Fibroblast of lung (primary cell): ENCODE results near the gene EPHA10. TPM values are rescaled to one million over a fixed set of nuclear protein-coding genes. Genes with fewer than 3 reads are reported as not detected.

Source experiments
- DNase-seq, 2 donors: peaks; one replicate each; pipeline versions ENCODE4 v3.0.0 to v3.0.0-alpha.2; 2010; ENCODE audit warnings: low read depth in 2 of 2
- H2AFZ ChIP-seq: 2 replicates; pipeline ENCODE4 v1.5.1; 2012; ENCODE audit warnings: low read length, control low read depth, inconsistent platforms
- H3K27ac ChIP-seq: 2 replicates; pipeline ENCODE4 v1.5.1; 2011; ENCODE audit warnings: low read length, control low read depth; ENCODE audit not compliant: insufficient read depth
- H3K27me3 ChIP-seq: 2 replicates; pipeline ENCODE4 v1.5.1; 2011; ENCODE audit warnings: mild to moderate bottlenecking, low read length; ENCODE audit not compliant: control insufficient read depth, insufficient read depth
- H3K36me3 ChIP-seq: 2 replicates; pipeline ENCODE4 v1.5.1; 2011; ENCODE audit warnings: low read length; ENCODE audit not compliant: control insufficient read depth, insufficient read depth
- H3K4me1 ChIP-seq: 2 replicates; pipeline ENCODE4 v1.5.1; 2011; ENCODE audit warnings: low read length; ENCODE audit not compliant: control insufficient read depth, insufficient read depth; ENCODE audit errors: extremely low read depth
- H3K4me2 ChIP-seq: 2 replicates; pipeline ENCODE4 v1.5.1; 2011; ENCODE audit warnings: low read length, control low read depth; ENCODE audit not compliant: insufficient read depth; ENCODE audit errors: extremely low read depth
- H3K4me3 ChIP-seq, 4 experiments: fragments of 200-600 bp in 1 of 4; sonication (generic) in 1 of 4; replicated peaks in 1 of 4; 2 replicates each; pipeline ENCODE4 v1.5.1; 2011 to 2016; ENCODE audit warnings: low read length in 4 of 4, low read depth in 3 of 4, mild to moderate bottlenecking in 3 of 4, control low read depth in 2 of 4, inconsistent platforms in 1 of 4, mixed read lengths in 1 of 4; ENCODE audit not compliant: insufficient read depth in 1 of 4; ENCODE audit errors: control extremely low read depth in 1 of 4
- H3K79me2 ChIP-seq: 2 replicates; pipeline ENCODE4 v1.5.1; 2012; ENCODE audit warnings: mild to moderate bottlenecking, low read length, inconsistent platforms; ENCODE audit not compliant: control insufficient read depth, insufficient read depth
- H3K9ac ChIP-seq: 2 replicates; pipeline ENCODE4 v1.5.1; 2011; ENCODE audit warnings: mild to moderate bottlenecking, low read length, control low read depth; ENCODE audit not compliant: insufficient read depth
- H3K9me3 ChIP-seq: 2 replicates; pipeline ENCODE4 v1.5.1; 2012; ENCODE audit warnings: low read depth, low read length; ENCODE audit not compliant: control insufficient read depth, insufficient read depth
- H4K20me1 ChIP-seq: 2 replicates; pipeline ENCODE4 v1.5.1; 2011; ENCODE audit warnings: low read length; ENCODE audit not compliant: control insufficient read depth, insufficient read depth; ENCODE audit errors: extremely low read depth
- EZH2 ChIP-seq: IDR thresholded peaks from 2 replicates; pipeline ENCODE4 v1.5.1; 2012; ENCODE audit warnings: low read length, control low read depth, mild to moderate bottlenecking; ENCODE audit errors: missing control alignments
- polyA plus RNA-seq, 2 donors: library from polyadenylated mRNA; depleted of rRNA in 1 of 2; stranded (reverse) in 1 of 2; unstranded in 1 of 2; fragments of >200 nt; gene quantifications; 2 replicates each; pipeline ENCODE4 v1.2.1, GENCODE V29; 2011 to 2012; ENCODE audit warnings: missing spikeins in 1 of 2
- total RNA-seq: library from RNA; depleted of rRNA; stranded (reverse); fragments of >200 nt; gene quantifications from 2 replicates; pipeline ENCODE4 v1.2.1, GENCODE V29; 2014
- TF ChIP-seq, protein P1 (sequence below), 2 donors: IDR thresholded peaks in 1 of 2; conservative IDR thresholded peaks in 1 of 2; 1 replicate in 1 of 2; 2 replicates in 1 of 2; pipeline ENCODE4 v1.5.1; 2011 to 2012; ENCODE audit warnings: low read length in 2 of 2, control low read depth in 1 of 2, inconsistent platforms in 1 of 2, low read depth in 1 of 2, mild to moderate bottlenecking in 1 of 2

Gene EPHA10
- total and polyA plus RNA-seq, 2 donors (not counting 1 experiment from before 2014, with no cell fraction given) = under 0.01 TPM; not detected in 1

DNA sequence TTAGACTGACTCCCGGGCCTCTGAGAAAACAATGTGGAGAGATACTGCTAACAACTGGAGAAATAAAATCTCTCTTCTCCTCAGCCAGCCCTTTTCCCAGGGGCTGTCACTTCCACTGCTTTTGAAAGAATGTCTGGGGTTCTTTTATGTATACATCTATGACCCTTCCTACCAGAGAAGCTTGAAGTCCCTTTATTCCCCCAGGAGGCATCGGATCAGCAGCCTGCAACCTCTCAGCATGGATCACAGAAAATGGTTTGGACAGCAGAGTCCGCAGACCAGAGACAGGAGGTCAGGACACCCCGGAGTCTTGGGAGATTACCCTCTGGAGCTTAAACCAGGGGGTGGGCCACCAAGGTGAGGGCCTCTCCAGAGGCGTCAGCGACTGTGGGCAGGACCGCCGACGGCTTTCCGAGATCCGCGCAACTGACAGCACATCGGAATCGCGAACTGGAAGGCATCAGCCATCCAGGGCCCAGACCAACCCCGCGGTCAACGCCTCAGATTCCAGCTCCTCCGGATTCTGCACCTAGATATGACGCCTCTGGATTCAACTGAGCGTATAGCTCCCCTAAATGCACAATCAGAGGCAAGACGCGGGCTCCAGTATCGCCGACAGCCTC is 1.0 kb downstream of the EPHA10 start:
- no peaks in the 10 kb centered on the region for H4K20me1 ChIP-seq
- H3K4me3 ChIP-seq = no peak overlapping the region
- no peaks in the 10 kb centered on the region for H3K9me3 ChIP-seq
- H3K36me3 ChIP-seq = no peaks in the 10 kb centered on the region
- H2AFZ ChIP-seq = no peak overlapping the region
- H3K27ac ChIP-seq = no peak overlapping the region
- TF ChIP-seq, protein P1, sequence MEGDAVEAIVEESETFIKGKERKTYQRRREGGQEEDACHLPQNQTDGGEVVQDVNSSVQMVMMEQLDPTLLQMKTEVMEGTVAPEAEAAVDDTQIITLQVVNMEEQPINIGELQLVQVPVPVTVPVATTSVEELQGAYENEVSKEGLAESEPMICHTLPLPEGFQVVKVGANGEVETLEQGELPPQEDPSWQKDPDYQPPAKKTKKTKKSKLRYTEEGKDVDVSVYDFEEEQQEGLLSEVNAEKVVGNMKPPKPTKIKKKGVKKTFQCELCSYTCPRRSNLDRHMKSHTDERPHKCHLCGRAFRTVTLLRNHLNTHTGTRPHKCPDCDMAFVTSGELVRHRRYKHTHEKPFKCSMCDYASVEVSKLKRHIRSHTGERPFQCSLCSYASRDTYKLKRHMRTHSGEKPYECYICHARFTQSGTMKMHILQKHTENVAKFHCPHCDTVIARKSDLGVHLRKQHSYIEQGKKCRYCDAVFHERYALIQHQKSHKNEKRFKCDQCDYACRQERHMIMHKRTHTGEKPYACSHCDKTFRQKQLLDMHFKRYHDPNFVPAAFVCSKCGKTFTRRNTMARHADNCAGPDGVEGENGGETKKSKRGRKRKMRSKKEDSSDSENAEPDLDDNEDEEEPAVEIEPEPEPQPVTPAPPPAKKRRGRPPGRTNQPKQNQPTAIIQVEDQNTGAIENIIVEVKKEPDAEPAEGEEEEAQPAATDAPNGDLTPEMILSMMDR (conservative IDR thresholded peaks at IDR 0.05 in 1 of 2, IDR thresholded peaks at IDR 0.05 in 1 of 2; ENCODE audit: low read depth in 1 of 2, low read length in 2 of 2) = no peak
- TF ChIP-seq EZH2 = no peak
- H3K4me2 ChIP-seq = no peak overlapping the region
- peaks cover 21% of the 10 kb centered on the region for H3K27me3 ChIP-seq
- H3K9ac ChIP-seq = no peak overlapping the region
- H3K79me2 ChIP-seq = no peaks in the 10 kb centered on the region
- DNase-seq = no peak
- H3K4me1 ChIP-seq = no peaks in the 10 kb centered on the region

DNA sequence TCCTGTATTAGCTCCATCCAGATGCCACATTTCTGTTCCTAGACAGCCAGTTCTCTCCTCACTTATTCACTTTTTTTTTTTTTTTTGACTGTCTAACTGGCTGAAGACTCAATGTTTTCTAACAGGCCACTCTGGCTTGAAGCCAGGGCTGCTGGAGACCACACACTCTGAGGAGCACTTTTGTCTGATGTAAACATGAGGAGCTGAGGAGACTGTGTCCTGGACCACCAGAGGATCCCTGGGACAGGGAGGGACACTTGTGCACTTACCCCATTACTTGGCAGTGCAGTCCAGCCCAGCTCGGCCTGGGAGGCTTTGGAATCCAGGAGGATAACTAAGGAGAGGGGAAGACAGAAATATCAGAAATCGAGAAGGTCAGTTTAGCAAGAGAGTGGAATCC is 2.4 kb downstream of the EPHA10 start:
- Histone ChIP-seq H3K9me3 (no peaks in the 10 kb centered on the region), H3K4me2 (no peak overlapping the region), H3K4me3 (no peak overlapping the region), H3K4me1 (no peaks in the 10 kb centered on the region), H3K27me3 (peaks cover 21% of the 10 kb centered on the region), H4K20me1 (no peaks in the 10 kb centered on the region), H3K27ac (no peak overlapping the region), H3K9ac (no peak overlapping the region), H2AFZ (no peak overlapping the region), H3K36me3 (no peaks in the 10 kb centered on the region), H3K79me2 (no peaks in the 10 kb centered on the region)
- no peak for DNase-seq
- TF ChIP-seq, protein P1 (conservative IDR thresholded peaks at IDR 0.05 in 1 of 2, IDR thresholded peaks at IDR 0.05 in 1 of 2; ENCODE audit: low read depth in 1 of 2, low read length in 2 of 2) = no peak

DNA sequence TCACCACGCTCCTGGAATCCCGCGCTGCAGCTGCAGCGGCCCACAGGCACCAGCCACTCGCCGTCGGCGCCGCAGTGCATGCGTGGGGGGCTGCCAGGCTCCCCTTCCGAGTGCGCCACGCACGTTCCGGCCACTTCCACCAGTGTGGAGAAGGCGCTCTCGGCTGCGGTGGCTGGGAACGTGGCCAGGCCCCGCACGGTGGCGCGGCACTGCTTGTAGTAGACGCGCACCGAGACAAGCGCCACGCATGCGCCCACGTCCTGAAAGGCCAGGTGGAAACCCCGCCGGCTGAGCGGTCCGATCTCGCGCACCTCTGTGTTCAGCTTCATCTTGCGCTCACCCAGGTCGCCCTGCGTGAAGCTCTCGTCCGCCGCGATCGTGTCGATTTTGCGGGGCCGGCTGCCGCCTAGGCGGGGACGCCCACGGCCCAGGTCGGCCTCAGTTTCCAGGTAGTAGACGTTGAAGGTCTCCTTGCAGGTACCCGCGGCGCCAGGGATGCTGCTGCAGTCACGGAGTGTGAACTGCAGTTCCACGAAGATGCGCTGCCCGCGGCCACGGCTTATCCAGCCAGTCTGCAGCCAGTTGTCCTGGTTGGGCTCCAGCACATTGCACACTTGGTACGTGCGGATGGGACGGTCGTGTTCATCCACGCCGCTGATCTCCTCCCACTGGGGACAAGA is 3.4 kb downstream of the EPHA10 start:
- TF ChIP-seq, protein P1 (conservative IDR thresholded peaks at IDR 0.05 in 1 of 2, IDR thresholded peaks at IDR 0.05 in 1 of 2; ENCODE audit: low read depth in 1 of 2, low read length in 2 of 2) = no peak
- no peak for TF ChIP-seq EZH2
- Histone ChIP-seq H3K4me2 (no peak overlapping the region), H3K9ac (no peak overlapping the region), H3K4me3 (no peak overlapping the region), H3K27ac (no peak overlapping the region), H3K27me3 (peaks cover 17% of the 10 kb centered on the region), H2AFZ (no peak overlapping the region), H3K36me3 (no peaks in the 10 kb centered on the region), H3K79me2 (no peaks in the 10 kb centered on the region), H3K4me1 (no peaks in the 10 kb centered on the region), H3K9me3 (no peaks in the 10 kb centered on the region), H4K20me1 (no peaks in the 10 kb centered on the region)
- DNase-seq = no peak
